ENCODE data around the gene SARS2.

The SARS2 gene

DNA sequence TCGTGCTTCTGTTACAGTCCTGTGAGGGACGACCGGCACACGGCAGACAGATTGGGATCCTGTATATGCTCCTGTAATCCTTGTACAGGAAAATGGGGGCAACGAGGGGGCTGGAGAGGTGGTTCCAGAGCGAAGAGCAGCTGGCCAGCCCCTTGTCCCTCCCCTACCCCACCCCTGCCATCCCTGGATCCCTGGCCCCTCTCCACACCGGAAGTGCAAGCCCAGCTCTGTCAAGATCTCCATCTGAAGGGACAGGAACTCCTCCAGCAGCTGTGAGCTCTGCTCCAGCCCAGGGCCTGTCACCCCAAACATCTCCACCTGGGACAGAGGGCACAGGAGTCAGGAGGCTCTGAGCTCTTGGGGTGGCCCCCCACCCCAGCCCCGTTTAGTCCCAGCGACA lies 13.0 kb downstream of the SARS2 start:
- DNase-seq = no peak

DNA sequence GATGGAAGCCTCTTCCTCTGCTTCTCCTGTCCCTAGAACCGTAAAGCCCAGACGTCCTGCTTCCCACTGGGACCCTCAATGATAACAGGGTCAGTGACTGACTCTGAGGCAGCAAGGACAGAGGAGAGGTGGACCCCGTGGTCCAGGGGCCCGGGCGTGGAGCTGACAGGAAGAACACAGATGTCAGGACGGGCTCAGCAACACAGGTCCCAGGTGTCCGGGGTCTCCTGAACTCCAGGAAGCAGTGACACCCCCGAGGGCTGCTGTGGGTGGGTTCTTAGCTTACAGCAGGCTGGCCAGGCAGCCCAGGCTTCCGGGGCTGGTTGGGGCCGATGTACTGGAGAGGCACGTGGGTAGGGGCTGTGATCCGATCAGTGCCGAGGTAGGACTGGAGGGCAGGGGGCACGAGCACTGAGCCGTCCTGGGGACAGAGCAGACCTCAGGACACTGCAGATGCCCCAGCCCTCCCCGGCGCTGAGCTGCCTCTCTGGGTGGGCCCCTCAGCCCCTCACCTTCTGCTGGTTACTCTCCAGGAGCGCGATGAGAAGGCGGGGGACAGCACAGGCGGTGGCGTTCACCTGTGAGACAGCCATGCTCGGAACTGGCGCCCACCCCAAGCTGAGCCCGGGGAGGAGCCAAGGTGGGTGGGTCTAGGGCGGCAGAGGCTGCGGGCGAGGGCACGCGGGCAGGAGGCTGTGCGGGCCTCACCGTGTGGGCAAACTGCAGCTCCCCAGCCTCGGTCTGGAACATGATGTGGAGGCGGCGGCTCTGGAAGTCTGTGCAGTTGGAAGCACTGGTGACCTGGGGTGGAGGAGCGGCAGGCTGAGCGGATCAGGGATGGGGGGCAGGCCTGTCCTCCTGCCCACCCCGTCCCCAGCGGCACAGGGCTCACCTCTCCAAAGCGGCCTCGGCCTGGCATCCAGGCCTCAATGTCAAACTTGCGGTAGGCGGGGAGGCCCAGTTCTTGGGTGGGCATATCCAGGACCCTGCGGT lies 14.9 kb downstream of the SARS2 start:
- DNase-seq = no peak

DNA sequence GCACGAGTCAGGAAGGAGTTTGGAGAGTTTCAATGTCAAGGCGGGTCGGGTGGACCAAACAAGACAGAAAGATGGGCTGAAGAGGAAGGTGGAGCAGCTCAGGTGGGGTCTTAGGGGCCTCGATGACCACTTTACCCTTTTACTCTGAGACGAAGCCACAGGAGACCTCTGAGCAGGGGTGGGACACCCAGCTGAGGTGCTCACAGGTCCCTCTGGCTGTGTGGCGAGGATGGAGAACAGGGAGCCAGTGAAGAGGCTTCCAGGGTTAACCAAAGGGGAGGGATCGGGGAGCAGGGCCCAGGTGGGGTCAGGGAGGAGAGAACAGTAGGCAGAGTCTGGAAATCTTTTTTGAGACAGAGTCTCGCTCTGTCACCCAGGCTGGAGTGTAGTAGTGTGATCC lies 16.6 kb downstream of the SARS2 start:
- no peak for DNase-seq

DNA sequence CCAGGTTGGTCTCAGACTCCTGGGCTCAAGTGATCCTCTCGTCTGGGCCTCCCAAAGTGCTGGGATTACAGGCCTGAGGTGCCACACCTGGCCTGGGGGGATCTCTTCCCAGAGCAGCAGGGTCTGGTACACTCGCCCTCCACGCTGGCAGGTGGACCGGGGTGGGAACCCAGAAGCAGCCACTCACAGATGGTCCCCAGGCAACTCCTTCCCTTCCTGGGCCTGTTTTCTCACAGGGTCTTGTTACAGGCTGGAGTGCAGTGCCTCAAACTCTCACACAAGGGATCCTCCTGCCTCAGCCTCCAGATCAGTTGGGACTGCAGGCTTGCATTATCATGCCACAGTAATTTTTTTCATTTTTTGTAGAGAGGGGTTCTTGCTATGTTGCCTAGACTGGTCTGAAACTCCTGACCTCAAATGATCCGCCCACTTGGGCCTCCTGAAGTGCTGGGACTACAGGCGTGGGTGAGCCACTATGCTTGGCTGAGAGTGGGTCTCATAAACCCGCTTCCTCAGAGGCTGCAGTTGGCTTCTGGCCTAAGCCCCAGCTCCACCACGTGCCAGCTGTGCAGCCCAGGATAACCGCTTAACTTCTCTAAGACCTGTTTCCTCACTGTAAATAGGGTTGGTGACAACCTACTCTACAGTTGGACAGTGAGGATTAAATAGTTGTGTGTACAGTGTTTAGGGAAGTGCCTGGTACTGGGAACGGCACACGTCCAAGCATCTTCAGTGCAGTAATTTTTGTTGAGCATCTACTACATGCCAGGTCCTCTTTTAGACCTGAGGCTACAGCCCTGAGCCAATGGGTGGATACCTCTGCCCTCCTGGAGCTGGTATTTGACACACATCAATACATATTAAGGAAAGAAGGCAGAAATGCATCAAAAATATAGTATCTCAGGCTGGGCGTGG lies 17.7 kb downstream of the SARS2 start:
- peak; percentile 63 for DNase-seq

DNA sequence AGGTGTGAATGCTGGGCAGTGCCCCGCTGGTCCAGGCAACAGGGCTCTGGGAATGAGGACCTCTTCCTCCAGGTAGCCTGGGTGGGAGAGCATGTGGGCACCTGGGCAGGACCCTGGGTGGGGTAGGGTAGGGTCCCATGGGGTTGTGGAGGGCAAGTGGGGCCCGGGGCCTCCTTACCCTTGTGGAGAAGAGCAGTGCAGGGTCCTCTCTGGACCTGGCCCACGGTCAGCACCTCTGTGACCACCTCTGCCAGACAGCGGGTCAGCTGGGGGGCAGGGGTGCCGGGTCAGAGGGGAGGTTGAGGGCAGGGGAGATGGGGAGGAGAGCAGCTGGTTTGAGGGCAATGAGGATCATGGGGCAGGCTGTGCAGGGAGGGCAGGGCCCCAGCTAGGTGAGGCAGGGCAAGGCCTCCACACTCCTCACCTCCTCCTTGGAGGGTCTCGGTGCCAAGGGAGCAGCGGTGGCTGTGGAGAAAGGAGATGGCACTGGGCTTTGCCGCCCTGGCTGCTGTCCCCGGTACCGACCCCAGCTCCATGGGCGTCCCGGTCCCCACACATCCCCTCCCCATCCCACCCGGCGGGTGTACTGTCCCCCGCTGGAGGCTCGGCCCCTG lies 19.1 kb downstream of the SARS2 start:
- DNase-seq = no peak

DNA sequence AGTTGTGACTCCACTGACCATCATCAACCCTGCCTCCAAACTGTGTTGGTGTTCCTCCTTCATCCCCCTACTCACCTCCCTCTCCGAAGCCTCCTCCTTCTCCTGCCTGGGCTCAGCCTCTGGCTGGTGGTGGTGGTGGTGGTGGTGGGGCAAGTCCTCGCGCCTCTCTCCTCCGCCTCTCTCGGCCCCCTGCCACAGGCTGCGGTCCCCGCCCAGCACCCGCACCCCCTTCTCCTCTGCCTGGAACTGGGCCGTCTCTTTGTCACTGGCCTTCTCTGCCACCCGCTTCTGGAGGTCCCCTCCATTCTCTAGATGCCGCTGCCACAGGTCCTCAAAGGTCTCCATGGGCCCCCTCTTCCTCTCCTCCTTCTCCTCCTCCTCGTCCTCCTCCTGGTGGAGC lies 20.1 kb downstream of the SARS2 start:
- no peak for DNase-seq

DNA sequence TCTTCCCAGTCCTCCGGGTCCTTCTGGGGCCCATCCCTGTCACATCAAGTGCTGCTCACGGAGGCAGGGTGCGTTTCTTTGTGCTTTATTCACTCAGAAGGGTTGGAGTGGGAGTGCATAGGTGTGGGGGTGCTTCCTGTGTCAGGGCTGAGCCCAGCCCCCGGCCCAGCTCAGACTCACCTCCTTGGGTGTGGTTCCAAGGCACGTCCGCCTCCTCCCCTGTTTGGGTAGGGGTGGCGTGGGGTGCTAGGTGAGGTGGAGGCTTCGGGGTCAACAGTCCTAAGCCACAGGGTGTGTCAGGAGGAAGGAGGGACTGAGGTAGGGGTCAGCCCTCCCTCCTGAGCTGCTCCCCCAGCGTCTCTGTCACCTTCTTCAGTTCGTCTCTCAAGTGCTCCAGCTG lies 21.7 kb downstream of the SARS2 start:
- DNase-seq = no peak

DNA sequence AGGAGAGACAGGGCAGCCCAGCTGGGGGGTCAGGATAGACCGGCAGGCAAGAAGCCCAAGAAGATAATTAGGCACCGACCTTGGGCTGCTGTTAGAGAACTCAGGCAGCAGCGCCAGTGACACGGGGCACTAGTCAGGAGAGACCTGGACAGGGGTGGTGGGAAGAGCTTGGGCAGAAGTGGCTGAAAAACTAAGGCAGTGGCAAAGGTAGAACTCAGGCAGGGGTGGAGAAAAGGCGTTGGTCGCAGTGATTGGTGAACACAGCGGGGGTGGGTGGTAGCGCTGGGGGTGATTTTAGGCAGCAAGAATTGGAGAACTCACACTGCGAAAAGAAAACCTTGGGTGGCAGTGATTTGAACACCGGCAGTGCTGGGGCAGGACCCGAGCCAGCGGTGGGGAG lies 22.9 kb downstream of the SARS2 start:
- no peak for DNase-seq

DNA sequence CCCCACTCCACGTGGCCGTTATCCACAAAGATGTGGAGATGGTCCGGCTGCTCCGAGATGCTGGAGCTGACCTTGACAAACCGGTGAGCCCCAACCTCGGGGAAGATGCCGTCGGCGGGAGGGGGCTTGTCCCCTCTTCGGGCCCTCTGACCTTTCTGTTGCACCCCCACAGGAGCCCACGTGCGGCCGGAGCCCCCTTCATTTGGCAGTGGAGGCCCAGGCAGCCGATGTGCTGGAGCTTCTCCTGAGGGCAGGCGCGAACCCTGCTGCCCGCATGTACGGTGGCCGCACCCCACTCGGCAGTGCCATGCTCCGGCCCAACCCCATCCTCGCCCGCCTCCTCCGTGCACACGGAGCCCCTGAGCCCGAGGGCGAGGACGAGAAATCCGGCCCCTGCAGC lies 23.3 kb downstream of the SARS2 start:
- DNase-seq = no peak

DNA sequence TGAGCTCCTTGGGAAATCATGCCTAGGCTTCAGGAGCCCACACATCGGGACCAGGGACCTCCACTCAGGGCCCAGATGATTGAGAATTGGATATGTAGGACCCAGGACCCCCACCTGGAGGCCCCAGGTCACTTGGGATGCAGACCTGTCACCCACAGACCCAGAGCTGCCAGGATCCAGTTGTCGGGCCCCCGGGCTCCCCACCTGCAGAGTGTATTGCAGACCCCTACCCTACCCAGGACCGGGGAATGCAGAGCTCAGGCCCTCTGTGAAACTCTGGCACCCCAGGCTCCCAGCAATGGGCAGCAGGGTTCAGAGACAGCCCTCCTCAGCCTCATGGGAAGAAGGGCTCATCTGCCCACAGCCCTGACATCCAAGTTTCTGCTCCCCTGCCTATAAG lies 24.9 kb downstream of the SARS2 start:
- no peak for DNase-seq

DNA sequence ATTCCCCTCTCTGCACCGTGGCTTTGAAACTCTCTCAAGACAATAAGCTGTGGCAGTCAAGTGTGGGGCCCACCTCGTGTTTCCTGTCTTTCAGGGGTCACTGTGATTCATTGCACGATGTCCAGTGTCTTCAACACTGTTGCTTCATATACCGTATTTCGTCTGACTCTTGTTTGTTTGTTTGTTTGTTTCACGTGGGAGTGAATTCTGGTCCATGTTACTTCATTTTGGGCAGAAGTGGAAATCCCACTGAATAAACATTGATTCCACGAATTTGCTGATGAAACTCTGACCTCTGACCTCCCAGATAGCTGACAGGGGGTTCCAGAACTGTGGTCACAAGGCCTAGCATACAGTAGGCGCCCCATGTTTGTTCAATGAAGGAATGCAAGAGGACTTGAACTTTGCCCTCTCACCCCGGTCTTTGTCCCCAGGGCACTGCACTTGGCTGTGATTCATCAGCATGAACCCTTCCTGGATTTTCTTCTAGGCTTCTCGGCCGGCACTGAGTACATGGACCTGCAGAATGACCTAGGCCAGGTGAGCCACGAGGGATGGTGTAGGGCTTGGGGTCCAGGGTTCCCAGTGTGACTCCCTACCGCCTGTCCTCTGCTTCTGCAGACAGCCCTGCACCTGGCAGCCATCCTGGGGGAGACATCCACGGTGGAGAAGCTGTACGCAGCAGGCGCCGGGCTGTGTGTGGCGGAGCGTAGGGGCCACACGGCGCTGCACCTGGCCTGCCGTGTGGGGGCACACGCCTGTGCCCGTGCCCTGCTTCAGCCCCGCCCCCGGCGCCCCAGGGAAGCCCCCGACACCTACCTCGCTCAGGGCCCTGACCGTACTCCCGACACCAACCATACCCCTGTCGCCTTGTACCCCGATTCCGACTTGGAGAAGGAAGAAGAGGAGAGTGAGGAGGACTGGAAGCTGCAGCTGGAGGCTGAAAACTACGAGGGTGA lies 25.7 kb downstream of the SARS2 start:
- DNase-seq = no peak

DNA sequence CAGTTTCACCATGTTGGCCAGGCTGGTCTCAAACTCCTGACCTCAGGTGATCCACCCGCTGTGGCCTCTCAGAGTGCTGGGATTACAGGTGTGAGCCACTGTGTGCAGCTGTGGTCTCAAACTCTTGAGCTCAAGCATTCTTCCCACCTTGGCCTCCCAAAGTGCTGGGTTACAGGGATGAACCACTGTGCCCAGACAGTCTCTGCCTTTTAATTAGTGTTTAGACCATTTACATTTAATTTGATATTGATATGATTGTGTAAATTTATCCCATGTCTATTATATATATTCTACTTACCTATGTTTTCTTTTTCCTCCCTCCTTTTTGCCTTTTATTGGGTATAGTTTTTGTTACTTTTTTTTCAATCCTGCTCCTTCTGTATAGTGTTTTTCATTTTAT lies 28.9 kb downstream of the SARS2 start:
- no peak for DNase-seq

DNA sequence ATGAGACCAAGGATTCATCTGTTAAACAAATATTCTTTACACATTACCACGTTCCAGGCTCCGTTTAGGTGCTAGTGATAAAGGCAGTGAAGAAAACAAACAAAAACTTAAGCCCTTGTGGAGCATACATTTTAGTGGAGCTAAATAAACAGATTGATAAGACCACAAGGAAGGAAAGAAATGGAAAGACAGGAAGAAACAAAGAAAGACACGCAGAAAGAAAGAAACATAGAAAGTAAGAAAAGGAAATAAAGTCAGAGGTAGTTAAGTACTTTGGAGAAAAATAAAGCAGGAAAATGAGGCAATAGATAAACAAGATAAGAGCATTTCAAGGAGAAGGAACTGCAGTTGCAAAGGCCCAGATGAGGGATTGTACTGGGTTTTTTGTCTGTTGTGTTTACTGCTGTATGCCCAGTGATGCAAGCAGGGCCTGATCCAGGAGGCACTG lies 29.8 kb downstream of the SARS2 start:
- DNase-seq = no peak

DNA sequence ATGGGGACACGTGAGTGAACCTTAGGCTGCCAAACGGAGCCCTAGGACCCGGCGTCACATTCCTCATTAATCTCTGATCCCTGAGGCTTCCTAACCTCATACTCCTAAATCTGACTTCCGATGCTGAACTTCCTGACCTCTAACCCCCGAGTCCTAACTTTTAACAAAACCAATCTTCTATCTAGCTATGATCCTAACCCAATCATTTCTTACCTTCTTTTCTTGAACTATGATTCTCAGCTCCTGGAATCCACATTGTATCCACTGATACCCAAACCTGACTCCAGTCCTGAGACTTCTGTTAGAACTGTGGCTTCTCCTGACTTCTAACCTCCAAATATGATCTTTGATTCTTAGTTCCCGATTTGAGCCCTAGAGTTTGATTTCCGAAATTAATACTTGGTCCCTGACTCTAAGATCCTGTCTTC lies 30.3 kb downstream of the SARS2 start:
- DNase-seq = peak; percentile 94

DNA sequence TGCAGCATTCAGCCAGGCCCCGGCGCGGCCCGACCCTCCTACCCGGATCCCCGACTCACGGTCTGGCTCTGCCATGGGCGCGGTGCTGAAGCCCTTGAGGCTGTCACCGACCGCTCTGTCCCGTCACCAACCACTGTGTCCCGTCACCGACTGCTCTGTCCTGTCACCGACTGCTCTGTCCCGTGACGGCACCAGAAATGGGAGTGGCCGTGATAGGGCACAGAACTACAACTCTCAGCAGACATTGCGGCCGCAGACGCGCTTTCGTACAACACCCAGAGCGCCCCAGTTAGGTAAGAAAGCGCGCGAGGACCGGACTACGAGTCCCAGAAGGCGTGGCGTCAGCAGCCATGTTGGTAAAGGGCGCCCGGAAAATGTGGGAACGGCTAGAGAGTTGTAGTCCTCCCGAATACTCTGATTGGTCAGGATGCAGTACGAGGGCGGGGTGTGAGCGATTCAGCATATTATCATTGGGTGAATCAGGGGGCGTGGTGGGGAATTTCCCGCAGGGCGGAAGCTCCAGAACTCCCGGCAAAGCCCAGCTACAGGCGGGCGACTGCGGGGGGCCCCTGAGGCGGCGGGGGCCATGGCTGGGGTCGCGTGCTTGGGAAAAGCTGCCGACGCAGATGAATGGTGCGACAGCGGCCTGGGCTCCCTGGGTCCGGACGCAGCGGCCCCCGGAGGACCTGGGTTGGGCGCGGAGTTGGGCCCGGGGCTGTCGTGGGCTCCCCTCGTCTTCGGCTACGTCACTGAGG lies 30.9 kb downstream of the SARS2 start, which contains the start of the genes NFKBIB and SIRT2:
NFKBIB (plus strand) TSS at position 523 of the 755 bp plus-strand sequence; CDS start at position 587, 64 bp downstream.
SIRT2 (minus strand) TSS at position 172 of the 755 bp plus-strand sequence; CDS start at position 75, 97 bp downstream.
- peak; percentile 100 for DNase-seq

DNA sequence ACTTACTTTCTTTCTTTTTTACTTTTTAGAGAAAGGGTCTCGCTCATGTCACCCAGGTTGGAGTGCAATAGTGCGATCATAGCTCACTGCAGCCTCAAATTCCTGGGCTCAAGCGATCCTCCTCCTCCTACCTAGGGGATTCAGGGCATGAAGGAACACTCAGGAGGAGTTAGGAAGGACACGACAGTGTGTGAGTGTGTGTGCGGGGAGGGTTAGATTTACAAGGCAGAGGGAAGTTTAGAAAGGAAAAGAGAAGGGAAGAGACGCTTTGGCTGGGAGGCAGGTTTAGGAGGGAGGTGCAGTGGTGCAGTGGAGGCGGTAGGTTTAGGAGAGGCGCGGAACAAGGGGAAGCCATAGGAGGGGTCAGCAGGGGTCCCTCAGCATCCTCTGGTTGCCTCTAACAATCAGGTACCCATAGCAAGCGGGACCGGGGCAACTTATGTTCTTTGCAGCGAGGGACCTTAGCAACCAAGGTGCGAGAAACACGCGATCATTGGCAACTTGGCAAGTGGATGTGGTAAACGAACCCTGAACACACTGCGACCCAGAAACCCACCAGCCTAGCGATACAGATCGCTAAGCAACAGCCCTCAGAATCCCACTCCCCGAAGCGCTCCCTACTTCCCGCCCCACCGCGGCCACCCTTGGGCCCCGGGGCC lies 31.6 kb downstream of the SARS2 start:
- peak; percentile 48 for DNase-seq

DNA sequence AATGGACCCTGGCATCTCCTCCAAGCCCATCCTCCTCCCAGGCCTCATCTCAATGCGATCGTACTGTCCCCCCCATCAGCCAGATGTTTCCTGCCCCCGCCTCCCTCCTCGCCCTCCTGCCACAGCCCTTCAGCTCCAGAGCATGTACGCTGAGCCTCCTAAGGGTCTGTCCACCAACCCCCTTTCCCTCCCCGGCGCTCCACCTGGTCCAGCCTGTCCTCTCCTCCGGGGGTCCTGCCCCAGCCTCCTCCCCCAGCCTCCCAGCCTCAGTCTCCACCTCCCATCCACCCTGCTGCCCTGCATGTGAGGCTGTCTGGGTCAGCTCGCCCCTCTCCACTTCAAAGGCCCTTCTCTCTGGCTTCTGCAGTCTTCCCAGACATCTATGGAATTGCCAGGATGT lies 35.6 kb downstream of the SARS2 start:
- no peak for DNase-seq

DNA sequence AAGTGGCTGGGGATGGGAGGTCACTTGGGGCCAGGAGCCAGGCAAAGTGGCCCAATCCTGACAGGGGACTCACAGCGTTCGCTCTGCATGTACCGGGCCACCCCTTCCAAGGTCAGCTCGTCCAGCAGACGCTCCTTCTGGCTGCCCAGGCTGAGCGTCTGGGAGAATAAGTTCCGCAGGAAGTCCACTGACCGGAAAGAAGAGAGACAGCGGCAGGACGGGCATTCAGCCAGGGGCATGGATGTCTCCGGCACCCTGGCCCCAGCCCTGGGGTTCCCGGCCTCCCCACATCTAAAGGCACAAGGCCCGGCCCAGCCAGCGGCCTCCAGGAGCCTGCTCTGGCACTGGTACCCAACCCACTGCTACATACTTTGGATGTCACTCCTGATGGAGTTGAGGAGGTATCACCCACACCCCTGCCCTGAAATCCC lies 37.2 kb downstream of the SARS2 start:
- DNase-seq = no peak

DNA sequence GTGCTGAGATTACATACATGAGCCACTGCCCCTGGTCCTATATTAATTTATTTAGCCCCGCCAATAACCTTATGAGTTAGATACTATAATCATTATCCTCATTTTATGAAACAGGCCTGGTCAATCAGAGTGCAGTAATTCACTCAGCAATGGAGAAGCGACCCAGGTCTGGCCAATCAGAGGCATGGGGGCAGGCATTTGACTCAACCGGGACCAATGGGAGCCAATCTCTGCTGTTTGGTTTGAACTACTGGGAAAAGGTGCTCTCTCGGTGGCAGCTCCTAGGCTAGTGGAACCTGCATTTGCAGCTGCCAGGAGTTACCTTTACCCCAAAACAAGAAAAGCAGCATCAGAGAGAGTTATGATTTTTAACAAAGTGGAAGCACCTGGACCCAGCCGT lies 37.7 kb downstream of the SARS2 start:
- peak; percentile 23 for DNase-seq

DNA sequence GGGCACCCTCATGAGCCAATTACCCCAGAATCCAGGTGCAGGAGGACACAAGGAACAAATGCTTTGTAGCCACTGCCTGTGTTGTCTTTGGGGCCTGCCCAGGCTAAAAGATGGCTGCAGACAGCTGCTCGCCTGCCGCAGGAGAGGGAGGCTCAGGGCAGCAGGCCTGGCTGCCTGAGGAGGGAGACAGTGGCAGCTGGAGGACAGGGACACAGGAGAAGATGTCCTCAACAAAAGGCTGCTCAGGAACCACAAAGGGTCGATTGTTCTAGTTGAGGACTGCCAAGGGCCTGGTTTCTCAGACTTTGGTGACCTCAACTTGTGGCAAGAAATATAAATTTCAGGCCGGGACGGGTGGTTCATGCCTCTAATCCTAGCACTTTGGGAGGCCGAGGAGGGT lies 38.8 kb downstream of the SARS2 start:
- DNase-seq = peak; percentile 31
